Smooth muscle cell (in vitro differentiated cells): ENCODE data around the gene WSCD2. TPM values are rescaled to one million over a fixed set of nuclear protein-coding genes. Genes with fewer than 3 reads are reported as not detected.

Experiments
- DNase-seq: peaks from one replicate; lab custom pipeline; 2025; ENCODE audit not compliant: unreplicated experiment; lab: John Stamatoyannopoulos, UW
- H2AFZ ChIP-seq: fragments of 200-600 bp; sonication (generic); 2 replicates; pipeline ENCODE4 v1.6.0; 2016; ENCODE audit warnings: antibody characterized with exemption, low read depth, mild to moderate bottlenecking
- H3F3A ChIP-seq: fragments of 200-600 bp; sonication (generic); 2 replicates; pipeline ENCODE4 v1.6.0; 2017; ENCODE audit warnings: antibody characterized with exemption, low read depth
- H3K27ac ChIP-seq: fragments of 200-600 bp; sonication (generic); 2 replicates; pipeline ENCODE4 v1.5.1; 2016; ENCODE audit warnings: low read depth, mild to moderate bottlenecking
- H3K27me3 ChIP-seq: fragments of 200-600 bp; sonication (generic); 2 replicates; pipeline ENCODE4 v1.6.1; 2016; ENCODE audit warnings: low read depth, mild to moderate bottlenecking
- H3K36me3 ChIP-seq: fragments of 200-600 bp; sonication (generic); 2 replicates; pipeline ENCODE4 v1.5.1; 2016; ENCODE audit warnings: low read depth
- H3K4me1 ChIP-seq: fragments of 200-600 bp; sonication (generic); 2 replicates; pipeline ENCODE4 v1.5.1; 2016; ENCODE audit warnings: low read depth
- H3K4me2 ChIP-seq: fragments of 200-600 bp; sonication (generic); 2 replicates; pipeline ENCODE4 v1.6.0; 2016; ENCODE audit warnings: mild to moderate bottlenecking
- H3K4me3 ChIP-seq: fragments of 200-600 bp; sonication (generic); 2 replicates; pipeline ENCODE4 v1.5.1; 2016; ENCODE audit warnings: mild to moderate bottlenecking
- H3K79me2 ChIP-seq: fragments of 200-600 bp; sonication (generic); 2 replicates; pipeline ENCODE4 v1.6.0; 2016; ENCODE audit warnings: low read depth, mild to moderate bottlenecking
- H3K9ac ChIP-seq: fragments of 200-600 bp; sonication (generic); 2 replicates; pipeline ENCODE4 v1.6.0; 2016; ENCODE audit warnings: low read depth
- H3K9me3 ChIP-seq: fragments of 200-600 bp; sonication (generic); replicated peaks from 2 replicates; pipeline ENCODE4 v1.5.1; 2016; ENCODE audit warnings: low read depth
- H4K20me1 ChIP-seq: fragments of 200-600 bp; sonication (generic); 2 replicates; pipeline ENCODE4 v1.6.0; 2016; ENCODE audit warnings: low read depth
- WGBS: methylation state at CpG from one replicate; pipeline ENCODE4 v1.1.7; 2016; ENCODE audit warnings: low lambda C conversion rate; 5-methylcytosine and 5-hydroxymethylcytosine counted together
- polyA plus RNA-seq: library from polyadenylated mRNA; unstranded; fragments of >200 nt; fragmentation: Nextera tagmentation; extraction: Ambion mirVana; gene quantifications from 2 replicates; pipeline ENCODE4 v1.2.1, GENCODE V29; 2016
- total RNA-seq: library from RNA; depleted of rRNA; stranded (reverse); fragments of >200 nt; gene quantifications from 2 replicates; pipeline ENCODE4 v1.2.3, GENCODE V29; 2014
- TF ChIP-seq, protein P1 (sequence below): fragments of 200-600 bp; sonication (generic); IDR thresholded peaks from 2 replicates; pipeline ENCODE4 v1.5.1; 2017; ENCODE audit warnings: borderline replicate concordance, mild to moderate bottlenecking, antibody characterized with exemption; ENCODE audit not compliant: insufficient read depth, poor library complexity, severe bottlenecking

The WSCD2 gene
- total and polyA plus RNA-seq, 2 experiments from 2014 or later, result 0.13 TPM

- Histone ChIP-seq H3K9me3 (no peaks in the 10 kb centered on the region), H3K4me3 (no peak overlapping the region), H3K9ac (no peak overlapping the region), H3K27me3 (no peaks in the 10 kb centered on the region), H4K20me1 (no peaks in the 10 kb centered on the region), H3F3A (no peaks in the 10 kb centered on the region), H3K36me3 (no peaks in the 10 kb centered on the region), H3K27ac (no peak overlapping the region), H2AFZ (no peak overlapping the region), H3K79me2 (no peaks in the 10 kb centered on the region), H3K4me1 (no peaks in the 10 kb centered on the region), H3K4me2 (no peak overlapping the region)
- DNase-seq, result no peak
- TF ChIP-seq, protein P1, sequence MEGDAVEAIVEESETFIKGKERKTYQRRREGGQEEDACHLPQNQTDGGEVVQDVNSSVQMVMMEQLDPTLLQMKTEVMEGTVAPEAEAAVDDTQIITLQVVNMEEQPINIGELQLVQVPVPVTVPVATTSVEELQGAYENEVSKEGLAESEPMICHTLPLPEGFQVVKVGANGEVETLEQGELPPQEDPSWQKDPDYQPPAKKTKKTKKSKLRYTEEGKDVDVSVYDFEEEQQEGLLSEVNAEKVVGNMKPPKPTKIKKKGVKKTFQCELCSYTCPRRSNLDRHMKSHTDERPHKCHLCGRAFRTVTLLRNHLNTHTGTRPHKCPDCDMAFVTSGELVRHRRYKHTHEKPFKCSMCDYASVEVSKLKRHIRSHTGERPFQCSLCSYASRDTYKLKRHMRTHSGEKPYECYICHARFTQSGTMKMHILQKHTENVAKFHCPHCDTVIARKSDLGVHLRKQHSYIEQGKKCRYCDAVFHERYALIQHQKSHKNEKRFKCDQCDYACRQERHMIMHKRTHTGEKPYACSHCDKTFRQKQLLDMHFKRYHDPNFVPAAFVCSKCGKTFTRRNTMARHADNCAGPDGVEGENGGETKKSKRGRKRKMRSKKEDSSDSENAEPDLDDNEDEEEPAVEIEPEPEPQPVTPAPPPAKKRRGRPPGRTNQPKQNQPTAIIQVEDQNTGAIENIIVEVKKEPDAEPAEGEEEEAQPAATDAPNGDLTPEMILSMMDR, result no peak
- WGBS, result 71% methylated on average over 3 of the region's 3 CpGs
Measured at GRCh38 chr12:108101605-108102175, 27.4 kb upstream of the WSCD2 start.

GRCh38 chr12:108102363-108102762, 26.7 kb upstream of the WSCD2 start:
- TF ChIP-seq, protein P1, result no peak
- Histone ChIP-seq H3K27me3 (no peaks in the 10 kb centered on the region), H3K4me2 (no peak overlapping the region), H2AFZ (no peak overlapping the region), H3K27ac (no peak overlapping the region), H3K36me3 (no peaks in the 10 kb centered on the region), H4K20me1 (no peaks in the 10 kb centered on the region), H3K79me2 (no peaks in the 10 kb centered on the region), H3K4me1 (no peaks in the 10 kb centered on the region), H3F3A (no peaks in the 10 kb centered on the region), H3K4me3 (no peak overlapping the region), H3K9me3 (no peaks in the 10 kb centered on the region), H3K9ac (no peak overlapping the region)
- no peak for DNase-seq
- 93% methylated on average over 1 of the region's 1 CpG for WGBS

DNA sequence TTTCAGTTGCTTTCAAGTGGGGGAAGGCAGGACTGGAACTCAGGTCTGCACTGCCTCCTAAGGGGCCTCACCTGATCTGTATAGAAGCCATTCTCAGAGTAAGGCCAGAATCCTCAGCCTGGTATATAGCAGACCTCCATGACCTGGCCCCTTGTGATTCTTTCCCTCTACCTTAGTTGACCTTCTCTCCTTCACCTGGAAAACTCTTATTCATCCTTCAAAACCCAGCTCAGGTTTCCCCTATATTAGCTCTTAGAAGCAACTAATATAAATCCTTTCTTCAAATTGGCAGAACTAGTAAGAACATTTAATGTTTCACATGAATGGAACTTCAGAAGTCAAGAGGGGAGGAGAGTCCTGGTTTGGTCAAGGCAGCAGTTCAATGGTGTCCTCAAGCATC, 26.0 kb upstream of the WSCD2 start:
- Histone ChIP-seq H4K20me1 (no peaks in the 10 kb centered on the region), H3K9ac (no peak overlapping the region), H3K79me2 (no peaks in the 10 kb centered on the region), H3K27me3 (no peaks in the 10 kb centered on the region), H3K4me1 (no peaks in the 10 kb centered on the region), H3K27ac (no peak overlapping the region), H3K4me3 (no peak overlapping the region), H3K9me3 (no peaks in the 10 kb centered on the region), H2AFZ (no peak overlapping the region), H3K36me3 (no peaks in the 10 kb centered on the region), H3K4me2 (no peak overlapping the region), H3F3A (no peaks in the 10 kb centered on the region)
- TF ChIP-seq, protein P1, result no peak
- no peak for DNase-seq

GRCh38 chr12:108103517-108103916, 25.6 kb upstream of the WSCD2 start:
- DNase-seq, result no peak
- Histone ChIP-seq H3K9ac (no peak overlapping the region), H3K4me1 (no peaks in the 10 kb centered on the region), H3K27me3 (no peaks in the 10 kb centered on the region), H3K27ac (no peak overlapping the region), H3F3A (no peaks in the 10 kb centered on the region), H3K4me3 (no peak overlapping the region), H3K4me2 (no peak overlapping the region), H3K9me3 (no peaks in the 10 kb centered on the region), H3K36me3 (no peaks in the 10 kb centered on the region), H2AFZ (no peak overlapping the region), H4K20me1 (no peaks in the 10 kb centered on the region), H3K79me2 (no peaks in the 10 kb centered on the region)
- WGBS, result 72% methylated on average over 3 of the region's 3 CpGs
- TF ChIP-seq, protein P1, result no peak
